K562 treated with DMSO at 1 percent for 4 hours (cell line): ENCODE data around the gene CDY2B. TPM values are rescaled to one million over a fixed set of nuclear protein-coding genes. Genes with fewer than 3 reads are reported as not detected.

Source experiments
- total RNA-seq: library from RNA; unstranded; fragments of 300-600 nt; gene quantifications from 2 replicates; pipeline ENCODE4 v1.2.3, GENCODE V29; 2022; ENCODE audit not compliant: insufficient read depth

Gene CDY2B
- not detected in 2 replicates for total RNA-seq

DNA sequence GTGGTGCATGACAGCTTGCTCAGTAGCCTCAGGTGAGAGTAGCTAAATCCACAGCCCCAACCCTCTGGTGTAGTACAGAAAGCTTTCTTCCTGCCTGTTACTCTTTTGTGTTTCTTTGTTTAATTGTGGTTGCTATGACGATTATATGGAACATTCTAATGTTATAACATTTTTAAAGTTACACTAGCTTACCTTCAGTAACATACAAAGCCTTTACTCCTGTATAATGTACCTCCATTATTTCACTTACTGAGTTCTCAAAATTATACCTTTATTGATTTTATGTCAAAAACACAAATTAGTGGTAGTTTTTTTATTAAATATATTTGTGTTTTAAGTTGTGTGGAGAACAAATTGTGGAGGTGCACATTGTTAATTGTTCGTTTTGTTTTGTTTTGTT, at the start of gene CDY2B:
Gene CDY2B (minus strand): TSS at position 101 of the 400 bp plus-strand sequence. CDS start 328 bp downstream, outside the sequence.

Other genes with a start within 250 kb of the CDY2B start
- gene CDY2A, start 145.6 kb upstream of the CDY2B start, total RNA-seq = not detected in 2 replicates